Fibroblast of pulmonary artery (primary cell): ENCODE measurements around the gene RPL19.

Experiments used
- DNase-seq: peaks from one replicate; pipeline ENCODE4 v3.0.0-alpha.2; 2010; ENCODE audit warnings: low read depth
- H3K4me3 ChIP-seq: replicated peaks from 2 replicates; pipeline ENCODE4 v1.5.1; 2011; ENCODE audit warnings: low read depth, mild to moderate bottlenecking, control low read depth, low read length, moderate library complexity
- CTCF ChIP-seq: IDR thresholded peaks from 2 replicates; pipeline ENCODE4 v1.5.1; 2011; ENCODE audit warnings: mild to moderate bottlenecking, control low read depth, low read length, inconsistent platforms; ENCODE audit errors: missing control alignments

RPL19 gene

GRCh38 chr17:39227364-39227919 is 27.4 kb downstream of the RPL19 start:
- no peak for DNase-seq
- no peak for TF ChIP-seq CTCF
- H3K4me3 ChIP-seq, result no peak overlapping the region

GRCh38 chr17:39229274-39229913 is 29.3 kb downstream of the RPL19 start:
- TF ChIP-seq CTCF, result no peak
- H3K4me3 ChIP-seq, result no peak overlapping the region
- DNase-seq, result peak; percentile 80

- no peak for TF ChIP-seq CTCF
- no peak overlapping the region for H3K4me3 ChIP-seq
- no peak for DNase-seq
Observed at GRCh38 chr17:39230361-39230760, 30.3 kb downstream of the RPL19 start.

- DNase-seq, result no peak
- no peak for TF ChIP-seq CTCF
- H3K4me3 ChIP-seq, result no peak overlapping the region
Observed at GRCh38 chr17:39231091-39231561, 31.0 kb downstream of the RPL19 start.

GRCh38 chr17:39231591-39232551 is 31.8 kb downstream of the RPL19 start:
- DNase-seq, result peak; percentile 53
- no peak overlapping the region for H3K4me3 ChIP-seq
- TF ChIP-seq CTCF, result peak; percentile 79

- no peak overlapping the region for H3K4me3 ChIP-seq
- TF ChIP-seq CTCF, result peak; percentile 80
- peak; percentile 72 for DNase-seq
Observed at GRCh38 chr17:39235555-39236449, 35.7 kb downstream of the RPL19 start.
